Astrocyte (in vitro differentiated cells and primary cell): Measurements from ENCODE around the gene TRIM67. TPM values are rescaled to one million over a fixed set of nuclear protein-coding genes. Genes with fewer than 3 reads are reported as not detected.

Experiments used
- DNase-seq: peaks from one replicate; pipeline ENCODE4 v3.0.0-alpha.2; 2010; ENCODE audit warnings: low read depth
- FAIRE-seq: peaks from 2 replicates; lab custom pipeline; 2011; peaks lifted over from hg19 to GRCh38; lab: Jason Lieb, UNC
- H2AFZ ChIP-seq: 2 replicates; pipeline ENCODE4 v1.6.0; 2012; ENCODE audit warnings: low read depth, low read length, inconsistent platforms
- H3K27ac ChIP-seq: 2 replicates; pipeline ENCODE4 v1.5.1; 2011; ENCODE audit warnings: low read depth, low read length, inconsistent platforms
- H3K27me3 ChIP-seq: 2 replicates; pipeline ENCODE4 v1.6.0; 2011; ENCODE audit warnings: low read length, inconsistent platforms; ENCODE audit not compliant: insufficient read depth
- H3K36me3 ChIP-seq: 2 replicates; pipeline ENCODE4 v1.5.1; 2011; ENCODE audit warnings: low read length, inconsistent platforms; ENCODE audit not compliant: insufficient read depth
- H3K4me1 ChIP-seq: 2 replicates; pipeline ENCODE4 v1.5.1; 2011; ENCODE audit warnings: low read length, inconsistent platforms; ENCODE audit not compliant: insufficient read depth
- H3K4me2 ChIP-seq: 2 replicates; pipeline ENCODE4 v1.6.0; 2012; ENCODE audit warnings: low read length, inconsistent platforms
- H3K4me3 ChIP-seq: 2 replicates; pipeline ENCODE4 v1.5.1; 2011; ENCODE audit warnings: low read depth, mild to moderate bottlenecking, low read length, inconsistent platforms; ENCODE audit not compliant: insufficient read depth
- H3K79me2 ChIP-seq: 2 replicates; pipeline ENCODE4 v1.6.0; 2012; ENCODE audit warnings: mild to moderate bottlenecking, low read length, inconsistent platforms; ENCODE audit not compliant: insufficient read depth
- H3K9ac ChIP-seq: 2 replicates; pipeline ENCODE4 v1.6.0; 2012; ENCODE audit warnings: mild to moderate bottlenecking, low read length, inconsistent platforms
- H3K9me3 ChIP-seq: 2 replicates; pipeline ENCODE4 v1.5.1; 2012; ENCODE audit warnings: low read depth, mild to moderate bottlenecking, low read length, inconsistent platforms; ENCODE audit not compliant: insufficient read depth
- H4K20me1 ChIP-seq: 2 replicates; pipeline ENCODE4 v1.6.0; 2012; ENCODE audit warnings: low read length, inconsistent platforms; ENCODE audit not compliant: insufficient read depth
- H3K27ac Mint-ChIP-seq: one replicate; pipeline ENCODE4 v1.8.0; 2021; ENCODE audit warnings: mild to moderate bottlenecking, mixed read lengths; ENCODE audit not compliant: unreplicated experiment
- H3K27me3 Mint-ChIP-seq: one replicate; pipeline ENCODE4 v1.8.0; 2021; ENCODE audit warnings: low read depth, mixed read lengths; ENCODE audit not compliant: unreplicated experiment
- H3K36me3 Mint-ChIP-seq: one replicate; pipeline ENCODE4 v1.8.0; 2021; ENCODE audit warnings: low read depth, mixed read lengths; ENCODE audit not compliant: unreplicated experiment
- H3K4me1 Mint-ChIP-seq: one replicate; pipeline ENCODE4 v1.8.0; 2021; ENCODE audit warnings: low read depth, mixed read lengths; ENCODE audit not compliant: unreplicated experiment
- H3K4me3 Mint-ChIP-seq: one replicate; pipeline ENCODE4 v1.8.0; 2021; ENCODE audit warnings: mild to moderate bottlenecking, moderate library complexity, mixed read lengths; ENCODE audit not compliant: unreplicated experiment
- H3K9me3 Mint-ChIP-seq: one replicate; pipeline ENCODE4 v1.8.0; 2021; ENCODE audit warnings: mild to moderate bottlenecking, mixed read lengths; ENCODE audit not compliant: unreplicated experiment
- CTCF ChIP-seq: IDR thresholded peaks from 2 replicates; pipeline ENCODE4 v1.5.1; 2011; ENCODE audit warnings: low read depth, mild to moderate bottlenecking, inconsistent platforms, low read length, moderate library complexity; ENCODE audit not compliant: insufficient read depth
- EZH2 ChIP-seq: IDR thresholded peaks from 2 replicates; pipeline ENCODE4 v1.6.1; 2012; ENCODE audit warnings: mild to moderate bottlenecking, low read length, inconsistent platforms; ENCODE audit not compliant: insufficient read depth
- total RNA-seq: library from RNA; stranded (reverse); gene quantifications from 2 replicates; pipeline ENCODE4 v1.2.1, GENCODE V29; 2021

Gene TRIM67
- total RNA-seq, 1 donor from 2014 or later, result 0.89 TPM

- TF ChIP-seq CTCF (no peak), EZH2 (no peak)
- Histone ChIP-seq H3K27ac (no peak overlapping the region), H3K27me3 (peaks cover 5% of the 10 kb centered on the region), H3K4me2 (no peak overlapping the region), H2AFZ (no peak overlapping the region), H3K4me3 (no peak overlapping the region), H3K9ac (no peak overlapping the region), H3K79me2 (no peaks in the 10 kb centered on the region), H4K20me1 (no peaks in the 10 kb centered on the region), H3K9me3 (no peaks in the 10 kb centered on the region), H3K36me3 (no peaks in the 10 kb centered on the region), H3K4me1 (peaks cover 3% of the 10 kb centered on the region)
- no peak for DNase-seq
- H3K27ac Mint-ChIP-seq, result peak overlapping the region; percentile 50
- peaks cover 8% of the 10 kb centered on the region for H3K36me3 Mint-ChIP-seq
- peaks cover 7% of the 10 kb centered on the region for H3K9me3 Mint-ChIP-seq
- H3K4me1 Mint-ChIP-seq, result peaks cover 13% of the 10 kb centered on the region
- FAIRE-seq, result no peak
- peaks cover 72% of the 10 kb centered on the region for H3K27me3 Mint-ChIP-seq
- no peak overlapping the region for H3K4me3 Mint-ChIP-seq
Observed at GRCh38 chr1:231199868-231200267, 38.0 kb downstream of the TRIM67 start.

GRCh38 chr1:231200388-231201031 is 38.7 kb downstream of the TRIM67 start:
- Histone ChIP-seq H3K9me3 (no peaks in the 10 kb centered on the region), H3K4me2 (no peak overlapping the region), H4K20me1 (no peaks in the 10 kb centered on the region), H3K4me3 (no peak overlapping the region), H3K27ac (no peak overlapping the region), H3K9ac (no peak overlapping the region), H3K27me3 (peaks cover 5% of the 10 kb centered on the region), H2AFZ (no peak overlapping the region), H3K4me1 (no peaks in the 10 kb centered on the region), H3K36me3 (no peaks in the 10 kb centered on the region), H3K79me2 (no peaks in the 10 kb centered on the region)
- H3K27me3 Mint-ChIP-seq, result peaks cover 76% of the 10 kb centered on the region
- no peak for FAIRE-seq
- H3K4me3 Mint-ChIP-seq, result no peak overlapping the region
- peak; percentile 11 for DNase-seq
- peaks cover 7% of the 10 kb centered on the region for H3K9me3 Mint-ChIP-seq
- peaks cover 13% of the 10 kb centered on the region for H3K4me1 Mint-ChIP-seq
- peaks cover 8% of the 10 kb centered on the region for H3K36me3 Mint-ChIP-seq
- TF ChIP-seq CTCF, result no peak
- no peak for TF ChIP-seq EZH2
- H3K27ac Mint-ChIP-seq, result peak overlapping the region; percentile 69

- no peak overlapping the region for H3K4me3 Mint-ChIP-seq
- no peak overlapping the region for H3K27ac Mint-ChIP-seq
- H3K9me3 Mint-ChIP-seq, result peaks cover 7% of the 10 kb centered on the region
- Histone ChIP-seq H3K9me3 (no peaks in the 10 kb centered on the region), H3K79me2 (no peaks in the 10 kb centered on the region), H3K4me3 (no peak overlapping the region), H4K20me1 (no peaks in the 10 kb centered on the region), H3K36me3 (no peaks in the 10 kb centered on the region), H3K27me3 (peaks cover 5% of the 10 kb centered on the region), H3K4me1 (no peaks in the 10 kb centered on the region), H3K4me2 (no peak overlapping the region), H2AFZ (no peak overlapping the region), H3K27ac (no peak overlapping the region), H3K9ac (no peak overlapping the region)
- peaks cover 3% of the 10 kb centered on the region for H3K36me3 Mint-ChIP-seq
- FAIRE-seq (no peak), DNase-seq (no peak)
- H3K4me1 Mint-ChIP-seq, result peaks cover 13% of the 10 kb centered on the region
- TF ChIP-seq EZH2 (no peak), CTCF (no peak)
- H3K27me3 Mint-ChIP-seq, result peaks cover 73% of the 10 kb centered on the region
Observed at GRCh38 chr1:231201375-231201978, 39.6 kb downstream of the TRIM67 start.
